HepG2 (cell line): ENCODE data around the gene ADARB2. TPM values are rescaled to one million over a fixed set of nuclear protein-coding genes. Genes with fewer than 3 reads are reported as not detected.

ENCODE experiments used
- ATAC-seq: fragments of 200-7000 bp; cut with Tn5 transposase; 3 replicates; pipeline ENCODE4 v1.9.1; 2020; ENCODE audit warnings: mild to moderate bottlenecking, moderate library complexity
- BruUV-seq: library from RNA; stranded (reverse); fragments of 400-500 nt; replicated peaks from 2 replicates; lab custom pipeline; 2021; lab: Mats Ljungman, UMichigan
- CTCF ChIA-PET: fragments of 300-600 bp; formaldehyde crosslinking; extraction: SDS; loops from one replicate; lab custom pipeline; 2021; ENCODE audit warnings: low total read pairs, inconsistent platforms, low intra/inter-chr PET ratio; lab: Yijun Ruan, JAX
- POLR2A ChIA-PET: fragments of 350-600 bp; sonication (Branson Sonifier 250); formaldehyde crosslinking; loops from one replicate; lab custom pipeline; 2020; ENCODE audit warnings: antibody characterized with exemption, inconsistent platforms; lab: Yijun Ruan, JAX
- DNase-seq: peaks from one replicate; pipeline ENCODE4 v3.0.0-alpha.2; 2015; ENCODE audit warnings: low spot score
- FAIRE-seq: peaks from 3 replicates; lab custom pipeline; 2011; peaks lifted over from hg19 to GRCh38; lab: Jason Lieb, UNC
- H2AFZ ChIP-seq: one replicate; pipeline ENCODE4 v1.6.1; 2011; ENCODE audit warnings: low read length, inconsistent platforms
- H3K27ac ChIP-seq: fragments of 300-600 bp; 3 replicates; pipeline ENCODE4 v1.8.0; 2011; ENCODE audit warnings: mixed run types, mild to moderate bottlenecking, mixed read lengths, low read length, inconsistent platforms; ENCODE audit not compliant: insufficient read depth; ENCODE audit errors: extremely low read length
- H3K27me3 ChIP-seq, 2 experiments: fragments of 200-600 bp in 1 of 2; 2 replicates in 1 of 2; 3 replicates in 1 of 2; pipeline versions ENCODE4 v1.6.0 to v1.8.0; 2011; ENCODE audit warnings: low read length in 2 of 2, mild to moderate bottlenecking in 2 of 2, moderate library complexity in 2 of 2, inconsistent platforms in 1 of 2; ENCODE audit not compliant: insufficient read depth in 2 of 2, control insufficient read depth in 1 of 2
- H3K36me3 ChIP-seq, 2 experiments: fragments of 200-600 bp in 1 of 2; replicated peaks in 1 of 2; 2 replicates in 1 of 2; 3 replicates in 1 of 2; pipeline versions ENCODE4 v1.5.1 to v1.8.0; 2011; ENCODE audit warnings: low read length in 2 of 2, inconsistent platforms in 1 of 2; ENCODE audit not compliant: insufficient read depth in 2 of 2, control insufficient read depth in 1 of 2
- H3K4me1 ChIP-seq: 2 replicates; pipeline ENCODE4 v1.5.1; 2012; ENCODE audit warnings: low read length, inconsistent platforms; ENCODE audit not compliant: insufficient read depth
- H3K4me2 ChIP-seq: 2 replicates; pipeline ENCODE4 v1.6.0; 2011; ENCODE audit warnings: low read depth, low read length, inconsistent platforms
- H3K4me3 ChIP-seq, 3 experiments: fragments of 200-600 bp in 1 of 3; sonication (generic), shearing (Covaris generic) in 1 of 3; replicated peaks in 1 of 3; 2 replicates each; pipeline ENCODE4 v1.5.1; 2011 to 2016; ENCODE audit warnings: low read length in 3 of 3, inconsistent platforms in 2 of 3, low read depth in 2 of 3, mild to moderate bottlenecking in 2 of 3, control low read depth in 1 of 3, mixed read lengths in 1 of 3; ENCODE audit not compliant: insufficient read depth in 1 of 3
- H3K79me2 ChIP-seq: one replicate; pipeline ENCODE4 v1.6.1; 2011; ENCODE audit warnings: low read length, inconsistent platforms; ENCODE audit not compliant: insufficient read depth
- H3K9ac ChIP-seq: 2 replicates; pipeline ENCODE4 v1.6.0; 2011; ENCODE audit warnings: mild to moderate bottlenecking, low read depth, low read length, inconsistent platforms; ENCODE audit not compliant: insufficient read depth
- H3K9me3 ChIP-seq: 2 replicates; pipeline ENCODE4 v1.5.1; 2012; ENCODE audit warnings: mild to moderate bottlenecking, low read length
- H4K20me1 ChIP-seq: 2 replicates; pipeline ENCODE4 v1.6.0; 2011; ENCODE audit warnings: inconsistent platforms, mild to moderate bottlenecking, low read length, moderate library complexity; ENCODE audit not compliant: insufficient read depth
- CSRNP2 ChIP-seq: sonication (generic); formaldehyde crosslinking; conservative IDR thresholded peaks from 2 replicates; pipeline ENCODE4 v1.8.0; 2022; ENCODE audit warnings: low read depth, missing genetic modification reagents
- GLI4 ChIP-seq: sonication (generic); formaldehyde crosslinking; IDR thresholded peaks from 2 replicates; pipeline ENCODE4 v1.5.1; 2020; ENCODE audit warnings: missing genetic modification reagents, mild to moderate bottlenecking, moderate library complexity, borderline replicate concordance
- HDAC1 ChIP-seq: sonication (generic); formaldehyde crosslinking; IDR thresholded peaks from 2 replicates; pipeline ENCODE4 v1.5.1; 2020; ENCODE audit warnings: mild to moderate bottlenecking, missing genetic modification reagents
- HOMEZ ChIP-seq: IDR thresholded peaks from 2 replicates; pipeline ENCODE4 v1.6.1; 2016; ENCODE audit warnings: low read depth
- KDM5A ChIP-seq: fragments of 200-600 bp; sonication (generic); IDR thresholded peaks from 2 replicates; pipeline ENCODE4 v1.7.0; 2018; ENCODE audit warnings: antibody characterized with exemption, mild to moderate bottlenecking, low read length, borderline replicate concordance
- KDM6A ChIP-seq: IDR thresholded peaks from 2 replicates; pipeline ENCODE4 v1.6.1; 2016; ENCODE audit warnings: low read depth
- PBX2 ChIP-seq: IDR thresholded peaks from 2 replicates; pipeline ENCODE4 v1.6.1; 2016; ENCODE audit warnings: control low read depth
- PHF21A ChIP-seq: sonication (generic); formaldehyde crosslinking; IDR thresholded peaks from 2 replicates; pipeline ENCODE4 v1.5.0; 2020; ENCODE audit warnings: mild to moderate bottlenecking, missing genetic modification reagents
- RFX1 ChIP-seq: fragments of 450-650 bp; IDR thresholded peaks from 2 replicates; pipeline ENCODE4 v1.6.1; 2017
- YEATS4 ChIP-seq: sonication (generic); formaldehyde crosslinking; IDR thresholded peaks from 2 replicates; pipeline ENCODE4 v1.4.0; 2020; ENCODE audit warnings: missing genetic modification reagents, borderline replicate concordance
- ZNF142 ChIP-seq: sonication (generic); formaldehyde crosslinking; IDR thresholded peaks from 2 replicates; pipeline ENCODE4 v1.4.0; 2020; ENCODE audit warnings: missing genetic modification reagents
- ZNF543 ChIP-seq: sonication (generic); formaldehyde crosslinking; IDR thresholded peaks from 2 replicates; pipeline ENCODE4 v1.4.0; 2020; ENCODE audit warnings: mild to moderate bottlenecking, missing genetic modification reagents
- ZNF672 ChIP-seq: sonication (generic); formaldehyde crosslinking; IDR thresholded peaks from 2 replicates; pipeline ENCODE4 v1.8.1; 2022; ENCODE audit warnings: missing genetic modification reagents
- ZNF75D ChIP-seq: sonication (generic); formaldehyde crosslinking; IDR thresholded peaks from 2 replicates; pipeline ENCODE4 v1.8.1; 2023; ENCODE audit warnings: missing genetic modification reagents, mild to moderate bottlenecking, borderline replicate concordance
- WGBS: methylation state at CpG from one replicate; pipeline ENCODE4 v1.1.6; 2017; ENCODE audit warnings: low lambda C conversion rate; 5-methylcytosine and 5-hydroxymethylcytosine counted together
- in situ Hi-C: cut with HindIII; loops from 2 replicates; pipeline ENCODE4 v1.10.0; 2017; ENCODE audit warnings: low pct_unique_long_range_greater_than_20kb; ENCODE audit not compliant: extremely low pct_ligation_motif_present
- intact Hi-C: fragments of 100-400 bp; cut with micrococcal nuclease; formaldehyde crosslinking; loops from one replicate; pipeline ENCODE4 v1.10.0; 2022; ENCODE audit not compliant: unreplicated experiment
- polyA plus RNA-seq, 8 experiments: library from polyadenylated mRNA; depleted of rRNA in 3 of 8; stranded (reverse) in 7 of 8; unstranded in 1 of 8; fragments of >200 nt; fragmentation: Illumina TruSeq in 4 of 8; extraction: Trizol in 4 of 8; gene quantifications; 2 replicates each; pipeline versions ENCODE4 v1.2.1 to v1.2.3, GENCODE V29; 2011 to 2016; ENCODE audit warnings: low read depth in 4 of 8, missing spikeins in 1 of 8, mixed read lengths in 1 of 8; ENCODE audit not compliant: insufficient read depth in 1 of 8
- total RNA-seq, 5 experiments: library from RNA; depleted of rRNA; stranded (reverse); fragments of >200 nt; fragmentation: Illumina TruSeq; extraction: Trizol; gene quantifications; 2 replicates each; pipeline ENCODE4 v1.2.3, GENCODE V29; 2016; ENCODE audit warnings: low read depth in 1 of 5

The ADARB2 gene
- total and polyA plus RNA-seq, 2 of the 13 experiments (the other 11 are each of a cell fraction or from before 2014, with no cell fraction given) = not detected

GRCh38 chr10:1193561-1193960 lies 543.8 kb downstream of the ADARB2 start (continued):
- TF ChIP-seq ZNF142 (CRISPR knock-in tag) (no peak), GLI4 (no peak)

- Histone ChIP-seq H2AFZ (no peak overlapping the region), H3K36me3 (no peaks in the 10 kb centered on the region), H3K27me3 (peaks cover 11 to 87% of the 10 kb centered on the region in 2 experiments), H3K4me1 (peaks cover 16% of the 10 kb centered on the region), H3K4me2 (no peak overlapping the region), H3K79me2 (no peaks in the 10 kb centered on the region), H3K27ac (no peak overlapping the region), H3K9me3 (no peaks in the 10 kb centered on the region), H3K9ac (no peak overlapping the region), H3K4me3 (no peak overlapping the region), H4K20me1 (no peaks in the 10 kb centered on the region)
- ATAC-seq = no peak
- ChIA-PET POLR2A (no interaction called here), CTCF (no interaction called here)
- in situ Hi-C loops (no loop called here), intact Hi-C loops (no loop called here)
- no TSS peak for BruUV-seq
- no peak for FAIRE-seq
- no peak for DNase-seq
- 45% methylated on average over 7 of the region's 7 CpGs for WGBS
- no peak for TF ChIP-seq RFX1
- TF ChIP-seq HOMEZ = no peak
- TF ChIP-seq PHF21A (CRISPR knock-in tag) = no peak
- no peak for TF ChIP-seq YEATS4 (CRISPR knock-in tag)
- TF ChIP-seq KDM5A = no peak
- TF ChIP-seq HDAC1 (CRISPR knock-in tag) = no peak
- no peak for TF ChIP-seq ZNF672 (CRISPR knock-in tag)
- TF ChIP-seq KDM6A (CRISPR knock-in tag) = no peak
- TF ChIP-seq PBX2 = no peak
- TF ChIP-seq CSRNP2 (CRISPR knock-in tag) = no peak
- no peak for TF ChIP-seq ZNF75D (CRISPR knock-in tag)
- no peak for TF ChIP-seq ZNF543
Observed at GRCh38 chr10:1191752-1192151, 545.6 kb downstream of the ADARB2 start.
